Measurements from ENCODE around the gene CTSS.
"Not testable (repeated sequence)": the region's sequence is repeated elsewhere in the genome, so short reads cannot be mapped to it uniquely, and the experiment has no call there.

Gene CTSS

GRCh38 chr1:150775931-150776505 is 10.4 kb upstream of the CTSS start:
- not testable (repeated sequence) for DNase-seq (ENCODE audit: low read depth in 1 of 2, low spot score in 1 of 2)

- no peak for DNase-seq (ENCODE audit: low read depth in 1 of 2, low spot score in 1 of 2)
Measured at GRCh38 chr1:150775276-150775675, 9.7 kb upstream of the CTSS start.

GRCh38 chr1:150772326-150772725 is 6.7 kb upstream of the CTSS start:
- DNase-seq (ENCODE audit: low read depth in 1 of 2, low spot score in 1 of 2) = no peak

GRCh38 chr1:150767704-150768103 is 2.1 kb upstream of the CTSS start:
- not testable (repeated sequence) for DNase-seq (ENCODE audit: low read depth in 1 of 2, low spot score in 1 of 2)

- DNase-seq (ENCODE audit: low read depth in 1 of 2, low spot score in 1 of 2) = not testable (repeated sequence)
Measured at GRCh38 chr1:150765977-150766301, 361 bp upstream of the CTSS start.

- no peak for DNase-seq (ENCODE audit: low read depth in 1 of 2, low spot score in 1 of 2)
Measured at GRCh38 chr1:150764617-150765101, 919 bp downstream of the CTSS start.

- DNase-seq (ENCODE audit: low read depth in 1 of 2, low spot score in 1 of 2) = no peak
Measured at GRCh38 chr1:150763018-150763417, 2.6 kb downstream of the CTSS start.

- no peak for DNase-seq (ENCODE audit: low read depth in 1 of 2, low spot score in 1 of 2)
Measured at GRCh38 chr1:150762552-150762951, 3.0 kb downstream of the CTSS start.

- no peak for DNase-seq (ENCODE audit: low read depth in 1 of 2, low spot score in 1 of 2)
Measured at GRCh38 chr1:150761801-150762200, 3.8 kb downstream of the CTSS start.

- DNase-seq (ENCODE audit: low read depth in 1 of 2, low spot score in 1 of 2) = no peak
Measured at GRCh38 chr1:150760013-150760412, 5.6 kb downstream of the CTSS start.

- DNase-seq (ENCODE audit: low read depth in 1 of 2, low spot score in 1 of 2) = no peak
Measured at GRCh38 chr1:150753416-150753815, 12.2 kb downstream of the CTSS start.

GRCh38 chr1:150751443-150751842 is 14.1 kb downstream of the CTSS start:
- DNase-seq (ENCODE audit: low read depth in 1 of 2, low spot score in 1 of 2) = no peak

GRCh38 chr1:150749720-150750311 is 15.8 kb downstream of the CTSS start:
- DNase-seq (ENCODE audit: low read depth in 1 of 2, low spot score in 1 of 2) = no peak

GRCh38 chr1:150748878-150749719 is 16.5 kb downstream of the CTSS start:
- no peak for DNase-seq (ENCODE audit: low read depth in 1 of 2, low spot score in 1 of 2)

GRCh38 chr1:150730130-150730721 is 35.4 kb downstream of the CTSS start:
- no peak for DNase-seq (ENCODE audit: low read depth in 1 of 2, low spot score in 1 of 2)

GRCh38 chr1:150724336-150724735 is 41.2 kb downstream of the CTSS start:
- DNase-seq (ENCODE audit: low read depth in 1 of 2, low spot score in 1 of 2) = no peak

GRCh38 chr1:150720703-150721102 is 44.9 kb downstream of the CTSS start, which contains the start of gene HORMAD1:
HORMAD1 (minus strand) TSS chr1:150720895; CDS start chr1:150719505, 1,390 bp downstream.
- no peak for DNase-seq (ENCODE audit: low read depth in 1 of 2, low spot score in 1 of 2)

GRCh38 chr1:150720098-150720497 is 45.5 kb downstream of the CTSS start:
- DNase-seq (ENCODE audit: low read depth in 1 of 2, low spot score in 1 of 2) = no peak

- no peak for DNase-seq (ENCODE audit: low read depth in 1 of 2, low spot score in 1 of 2)
Measured at GRCh38 chr1:150718225-150718891, 47.2 kb downstream of the CTSS start.

- not testable (repeated sequence) for DNase-seq (ENCODE audit: low read depth in 1 of 2, low spot score in 1 of 2)
Measured at GRCh38 chr1:150709031-150709430, 56.5 kb downstream of the CTSS start.

GRCh38 chr1:150708595-150708994 is 57.0 kb downstream of the CTSS start:
- DNase-seq (ENCODE audit: low read depth in 1 of 2, low spot score in 1 of 2) = no peak

Data from activated T-helper 1 cell treated with anti-CD3 and anti-CD28 coated beads, Interleukin-2, amount 50 U/mL, for 16 hours (primary cell).